ENCODE results near the gene COPE.

GRCh38 chr19:18859676-18860301 is 59.4 kb downstream of the COPE start:
- no peak for TF ChIP-seq CTCF (IDR thresholded peaks at IDR 0.05)
- no peak for TF ChIP-seq SIN3A (IDR thresholded peaks at IDR 0.05; ENCODE audit: borderline replicate concordance, insufficient read depth, low read depth, low read length)
- TF ChIP-seq REST (IDR thresholded peaks at IDR 0.05; ENCODE audit: insufficient read depth in 1 of 2, low read depth in 2 of 2, low read length in 1 of 2): no peak

All from Panc1 (cell line).